Fibroblast of lung (primary cell): ENCODE results near the gene DPYD. TPM values are rescaled to one million over a fixed set of nuclear protein-coding genes. Genes with fewer than 3 reads are reported as not detected.

Experiments used
- DNase-seq, 2 donors: peaks; one replicate each; pipeline versions ENCODE4 v3.0.0 to v3.0.0-alpha.2; 2010; ENCODE audit warnings: low read depth in 2 of 2
- H2AFZ ChIP-seq: 2 replicates; pipeline ENCODE4 v1.5.1; 2012; ENCODE audit warnings: low read length, control low read depth, inconsistent platforms
- H3K27ac ChIP-seq: 2 replicates; pipeline ENCODE4 v1.5.1; 2011; ENCODE audit warnings: low read length, control low read depth; ENCODE audit not compliant: insufficient read depth
- H3K27me3 ChIP-seq: 2 replicates; pipeline ENCODE4 v1.5.1; 2011; ENCODE audit warnings: mild to moderate bottlenecking, low read length; ENCODE audit not compliant: control insufficient read depth, insufficient read depth
- H3K36me3 ChIP-seq: 2 replicates; pipeline ENCODE4 v1.5.1; 2011; ENCODE audit warnings: low read length; ENCODE audit not compliant: control insufficient read depth, insufficient read depth
- H3K4me1 ChIP-seq: 2 replicates; pipeline ENCODE4 v1.5.1; 2011; ENCODE audit warnings: low read length; ENCODE audit not compliant: control insufficient read depth, insufficient read depth; ENCODE audit errors: extremely low read depth
- H3K4me2 ChIP-seq: 2 replicates; pipeline ENCODE4 v1.5.1; 2011; ENCODE audit warnings: low read length, control low read depth; ENCODE audit not compliant: insufficient read depth; ENCODE audit errors: extremely low read depth
- H3K4me3 ChIP-seq, 4 experiments: fragments of 200-600 bp in 1 of 4; sonication (generic) in 1 of 4; replicated peaks in 1 of 4; 2 replicates each; pipeline ENCODE4 v1.5.1; 2011 to 2016; ENCODE audit warnings: low read length in 4 of 4, low read depth in 3 of 4, mild to moderate bottlenecking in 3 of 4, control low read depth in 2 of 4, inconsistent platforms in 1 of 4, mixed read lengths in 1 of 4; ENCODE audit not compliant: insufficient read depth in 1 of 4; ENCODE audit errors: control extremely low read depth in 1 of 4
- H3K79me2 ChIP-seq: 2 replicates; pipeline ENCODE4 v1.5.1; 2012; ENCODE audit warnings: mild to moderate bottlenecking, low read length, inconsistent platforms; ENCODE audit not compliant: control insufficient read depth, insufficient read depth
- H3K9ac ChIP-seq: 2 replicates; pipeline ENCODE4 v1.5.1; 2011; ENCODE audit warnings: mild to moderate bottlenecking, low read length, control low read depth; ENCODE audit not compliant: insufficient read depth
- H3K9me3 ChIP-seq: 2 replicates; pipeline ENCODE4 v1.5.1; 2012; ENCODE audit warnings: low read depth, low read length; ENCODE audit not compliant: control insufficient read depth, insufficient read depth
- H4K20me1 ChIP-seq: 2 replicates; pipeline ENCODE4 v1.5.1; 2011; ENCODE audit warnings: low read length; ENCODE audit not compliant: control insufficient read depth, insufficient read depth; ENCODE audit errors: extremely low read depth
- CTCF ChIP-seq, 2 donors: IDR thresholded peaks in 1 of 2; conservative IDR thresholded peaks in 1 of 2; 1 replicate in 1 of 2; 2 replicates in 1 of 2; pipeline ENCODE4 v1.5.1; 2011 to 2012; ENCODE audit warnings: low read length in 2 of 2, control low read depth in 1 of 2, inconsistent platforms in 1 of 2, low read depth in 1 of 2, mild to moderate bottlenecking in 1 of 2
- EZH2 ChIP-seq: IDR thresholded peaks from 2 replicates; pipeline ENCODE4 v1.5.1; 2012; ENCODE audit warnings: low read length, control low read depth, mild to moderate bottlenecking; ENCODE audit errors: missing control alignments
- polyA plus RNA-seq, 2 donors: library from polyadenylated mRNA; depleted of rRNA in 1 of 2; stranded (reverse) in 1 of 2; unstranded in 1 of 2; fragments of >200 nt; gene quantifications; 2 replicates each; pipeline ENCODE4 v1.2.1, GENCODE V29; 2011 to 2012; ENCODE audit warnings: missing spikeins in 1 of 2
- total RNA-seq: library from RNA; depleted of rRNA; stranded (reverse); fragments of >200 nt; gene quantifications from 2 replicates; pipeline ENCODE4 v1.2.1, GENCODE V29; 2014

The DPYD gene
- total and polyA plus RNA-seq, 2 donors (not counting 1 experiment from before 2014, with no cell fraction given), result 32.0 to 63.1 TPM

GRCh38 chr1:97926017-97926708, 5.3 kb upstream of the DPYD start:
- Histone ChIP-seq H3K4me1 (peaks cover 3% of the 10 kb centered on the region), H4K20me1 (no peaks in the 10 kb centered on the region), H3K27me3 (no peaks in the 10 kb centered on the region), H2AFZ (no peak overlapping the region), H3K27ac (no peak overlapping the region), H3K9ac (no peak overlapping the region), H3K4me2 (no peak overlapping the region), H3K36me3 (no peaks in the 10 kb centered on the region), H3K79me2 (no peaks in the 10 kb centered on the region), H3K4me3 (no peak overlapping the region), H3K9me3 (no peaks in the 10 kb centered on the region)
- TF ChIP-seq CTCF (conservative IDR thresholded peaks at IDR 0.05 in 1 of 2, IDR thresholded peaks at IDR 0.05 in 1 of 2; ENCODE audit: low read depth in 1 of 2, low read length in 2 of 2) (no peak), EZH2 (no peak)
- no peak for DNase-seq

DNA sequence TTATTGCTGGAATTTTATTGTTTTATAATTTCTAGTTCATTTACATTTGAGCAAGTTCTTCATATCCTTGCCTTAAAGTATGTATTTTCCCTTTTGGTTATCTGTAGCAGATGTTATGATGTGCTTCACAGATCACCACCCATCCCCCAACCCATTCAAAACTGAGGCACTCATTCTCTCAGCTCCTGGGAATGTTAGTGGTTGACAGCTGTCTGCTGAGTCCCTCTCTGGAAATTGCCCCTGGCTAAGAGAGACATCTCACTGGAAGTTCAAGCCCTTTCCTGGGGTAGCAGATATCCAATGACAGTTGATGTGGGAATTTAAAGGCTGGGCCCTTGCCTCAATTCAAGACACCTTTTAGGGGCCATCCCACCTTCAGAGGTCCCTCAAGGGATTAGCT, 4.3 kb upstream of the DPYD start:
- Histone ChIP-seq H3K27ac (no peak overlapping the region), H3K4me1 (peaks cover 3% of the 10 kb centered on the region), H3K9ac (no peak overlapping the region), H3K9me3 (no peaks in the 10 kb centered on the region), H3K4me3 (no peak overlapping the region), H3K79me2 (peaks cover 4% of the 10 kb centered on the region), H4K20me1 (no peaks in the 10 kb centered on the region), H3K27me3 (no peaks in the 10 kb centered on the region), H2AFZ (no peak overlapping the region), H3K4me2 (no peak overlapping the region), H3K36me3 (no peaks in the 10 kb centered on the region)
- no peak for DNase-seq
- no peak for TF ChIP-seq CTCF (conservative IDR thresholded peaks at IDR 0.05 in 1 of 2, IDR thresholded peaks at IDR 0.05 in 1 of 2; ENCODE audit: low read depth in 1 of 2, low read length in 2 of 2)
- no peak for TF ChIP-seq EZH2

DNA sequence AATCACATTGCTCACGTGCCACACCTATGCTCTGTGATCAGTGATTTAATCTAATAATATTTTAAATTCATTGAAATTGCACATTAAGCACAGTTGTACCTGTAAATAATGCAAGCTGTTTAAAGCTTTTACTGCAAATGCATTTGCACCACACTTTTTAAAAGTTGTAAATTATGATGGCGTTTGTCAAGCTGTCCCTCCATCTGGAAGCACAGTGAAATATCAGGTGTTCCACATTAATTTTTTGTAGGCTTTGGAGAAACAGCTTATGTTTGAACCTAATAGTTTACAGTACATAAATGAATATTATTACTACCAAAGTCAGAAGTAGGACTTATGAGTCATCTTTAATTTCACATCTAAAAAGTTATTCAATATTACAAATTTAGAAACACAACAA, 3.0 kb upstream of the DPYD start:
- Histone ChIP-seq H3K27ac (no peak overlapping the region), H3K4me3 (no peak overlapping the region), H3K36me3 (no peaks in the 10 kb centered on the region), H3K9ac (no peak overlapping the region), H3K4me2 (no peak overlapping the region), H3K27me3 (no peaks in the 10 kb centered on the region), H2AFZ (no peak overlapping the region), H3K9me3 (no peaks in the 10 kb centered on the region), H4K20me1 (no peaks in the 10 kb centered on the region), H3K79me2 (peaks cover 16% of the 10 kb centered on the region), H3K4me1 (peaks cover 3% of the 10 kb centered on the region)
- no peak for DNase-seq
- TF ChIP-seq CTCF (conservative IDR thresholded peaks at IDR 0.05 in 1 of 2, IDR thresholded peaks at IDR 0.05 in 1 of 2; ENCODE audit: low read depth in 1 of 2, low read length in 2 of 2), result no peak
- no peak for TF ChIP-seq EZH2
